ENCODE measurements around the gene ZRANB3.

GRCh38 chr2:135230150-135230549, 300.9 kb downstream of the ZRANB3 start:
- TF ChIP-seq ZBTB10 (tag by site-specific recombination; IDR thresholded peaks at IDR 0.05): no peak
- TF ChIP-seq ZNF18 (tag by site-specific recombination; IDR thresholded peaks at IDR 0.05): no peak
- TF ChIP-seq CTCF (tag by site-specific recombination; IDR thresholded peaks at IDR 0.05): no peak
- no peak for TF ChIP-seq ZNF654 (tag by site-specific recombination; IDR thresholded peaks at IDR 0.05; ENCODE audit: low read depth)
- no peak for TF ChIP-seq ZNF23 (tag by site-specific recombination; IDR thresholded peaks at IDR 0.05; ENCODE audit: borderline replicate concordance)
- no peak for TF ChIP-seq ZSCAN5A (tag by site-specific recombination; IDR thresholded peaks at IDR 0.05)
- TF ChIP-seq ZNF274 (IDR thresholded peaks at IDR 0.05; ENCODE audit: low read length): no peak
- no peak for TF ChIP-seq ZNF274 (tag by site-specific recombination; IDR thresholded peaks at IDR 0.05; ENCODE audit: borderline replicate concordance)
- no peak for TF ChIP-seq PRDM1 (tag by site-specific recombination; IDR thresholded peaks at IDR 0.05)
